ENCODE data around the gene MFSD6.

Gene MFSD6

GRCh38 chr2:190501702-190502407 lies 93.7 kb downstream of the MFSD6 start:
- Histone ChIP-seq H3K4me1 (ENCODE audit: control insufficient read depth in 1 of 2, insufficient read depth in 1 of 2, low read depth in 1 of 2, low read length in 1 of 2) (no peaks in the 10 kb centered on the region), H3K36me3 (no peaks in the 10 kb centered on the region), H3K27me3 (no peaks in the 10 kb centered on the region), H3K9me3 (no peaks in the 10 kb centered on the region), H3K4me3 (ENCODE audit: low read depth in 1 of 2, low read length in 1 of 2) (no peak overlapping the region), H3K27ac (no peak overlapping the region)
- TF ChIP-seq, protein P1, sequence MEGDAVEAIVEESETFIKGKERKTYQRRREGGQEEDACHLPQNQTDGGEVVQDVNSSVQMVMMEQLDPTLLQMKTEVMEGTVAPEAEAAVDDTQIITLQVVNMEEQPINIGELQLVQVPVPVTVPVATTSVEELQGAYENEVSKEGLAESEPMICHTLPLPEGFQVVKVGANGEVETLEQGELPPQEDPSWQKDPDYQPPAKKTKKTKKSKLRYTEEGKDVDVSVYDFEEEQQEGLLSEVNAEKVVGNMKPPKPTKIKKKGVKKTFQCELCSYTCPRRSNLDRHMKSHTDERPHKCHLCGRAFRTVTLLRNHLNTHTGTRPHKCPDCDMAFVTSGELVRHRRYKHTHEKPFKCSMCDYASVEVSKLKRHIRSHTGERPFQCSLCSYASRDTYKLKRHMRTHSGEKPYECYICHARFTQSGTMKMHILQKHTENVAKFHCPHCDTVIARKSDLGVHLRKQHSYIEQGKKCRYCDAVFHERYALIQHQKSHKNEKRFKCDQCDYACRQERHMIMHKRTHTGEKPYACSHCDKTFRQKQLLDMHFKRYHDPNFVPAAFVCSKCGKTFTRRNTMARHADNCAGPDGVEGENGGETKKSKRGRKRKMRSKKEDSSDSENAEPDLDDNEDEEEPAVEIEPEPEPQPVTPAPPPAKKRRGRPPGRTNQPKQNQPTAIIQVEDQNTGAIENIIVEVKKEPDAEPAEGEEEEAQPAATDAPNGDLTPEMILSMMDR (IDR thresholded peaks at IDR 0.05): no peak

- H3K27ac ChIP-seq: no peak overlapping the region
- no peaks in the 10 kb centered on the region for H3K4me1 ChIP-seq (ENCODE audit: control insufficient read depth in 1 of 2, insufficient read depth in 1 of 2, low read depth in 1 of 2, low read length in 1 of 2)
- no peaks in the 10 kb centered on the region for H3K27me3 ChIP-seq
- no peaks in the 10 kb centered on the region for H3K9me3 ChIP-seq
- no peak overlapping the region for H3K4me3 ChIP-seq (ENCODE audit: low read depth in 1 of 2, low read length in 1 of 2)
- no peaks in the 10 kb centered on the region for H3K36me3 ChIP-seq
- TF ChIP-seq, protein P1 (IDR thresholded peaks at IDR 0.05): no peak
Observed at GRCh38 chr2:190503088-190503487, 94.9 kb downstream of the MFSD6 start.

DNA sequence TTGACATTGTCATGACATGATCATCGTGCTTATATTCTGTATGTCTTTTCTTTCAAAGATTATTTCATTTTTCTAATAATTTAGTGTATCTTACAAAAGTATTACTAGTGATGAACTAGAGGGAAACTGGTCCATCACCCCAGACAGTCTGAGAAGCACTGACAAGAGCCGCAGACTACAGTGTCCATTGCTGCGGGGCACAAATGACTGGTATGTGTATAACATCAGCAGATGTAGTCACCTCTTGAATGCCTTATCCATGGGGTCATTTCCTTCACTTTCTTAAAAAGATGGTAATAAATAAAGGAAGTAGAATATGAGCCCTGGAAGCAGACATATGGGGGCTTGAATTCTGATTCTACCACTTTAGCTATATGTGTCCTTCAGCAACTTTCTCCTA lies 96.8 kb downstream of the MFSD6 start:
- no peaks in the 10 kb centered on the region for H3K4me1 ChIP-seq (ENCODE audit: control insufficient read depth in 1 of 2, insufficient read depth in 1 of 2, low read depth in 1 of 2, low read length in 1 of 2)
- TF ChIP-seq, protein P1 (IDR thresholded peaks at IDR 0.05): no peak
- H3K36me3 ChIP-seq: no peaks in the 10 kb centered on the region

GRCh38 chr2:190505696-190506095 lies 97.5 kb downstream of the MFSD6 start:
- H3K9me3 ChIP-seq: no peaks in the 10 kb centered on the region
- H3K27ac ChIP-seq: no peak overlapping the region
- TF ChIP-seq, protein P1 (IDR thresholded peaks at IDR 0.05): no peak
- H3K4me3 ChIP-seq (ENCODE audit: low read depth in 1 of 2, low read length in 1 of 2): no peak overlapping the region
- H3K4me1 ChIP-seq (ENCODE audit: control insufficient read depth in 1 of 2, insufficient read depth in 1 of 2, low read depth in 1 of 2, low read length in 1 of 2): no peaks in the 10 kb centered on the region
- H3K27me3 ChIP-seq: no peaks in the 10 kb centered on the region
- H3K36me3 ChIP-seq: no peaks in the 10 kb centered on the region

More for the DNA sequence above, 96.8 kb downstream of the MFSD6 start:
- Histone ChIP-seq H3K27me3 (no peaks in the 10 kb centered on the region), H3K9me3 (no peaks in the 10 kb centered on the region), H3K27ac (no peak overlapping the region), H3K4me3 (ENCODE audit: low read depth in 1 of 2, low read length in 1 of 2) (no peak overlapping the region)

GRCh38 chr2:190506666-190507065 lies 98.5 kb downstream of the MFSD6 start:
- Histone ChIP-seq H3K4me3 (ENCODE audit: low read depth in 1 of 2, low read length in 1 of 2) (no peak overlapping the region), H3K4me1 (ENCODE audit: control insufficient read depth in 1 of 2, insufficient read depth in 1 of 2, low read depth in 1 of 2, low read length in 1 of 2) (no peaks in the 10 kb centered on the region), H3K36me3 (no peaks in the 10 kb centered on the region), H3K27ac (no peak overlapping the region), H3K9me3 (no peaks in the 10 kb centered on the region), H3K27me3 (no peaks in the 10 kb centered on the region)
- TF ChIP-seq, protein P1 (IDR thresholded peaks at IDR 0.05): no peak

All from neutrophil (primary cell).